HG03432 (cell line): ENCODE data around the gene PTPN23.
A peak's percentile ranks its signal among the peaks of the same experiment; 100 is the strongest.

Source experiments
- ATAC-seq: cut with Tn5 transposase; IDR thresholded peaks from one replicate; pipeline ENCODE4 v1.9.1; 2021; ENCODE audit warnings: mild to moderate bottlenecking, moderate library complexity; ENCODE audit not compliant: unreplicated experiment

PTPN23 gene

DNA sequence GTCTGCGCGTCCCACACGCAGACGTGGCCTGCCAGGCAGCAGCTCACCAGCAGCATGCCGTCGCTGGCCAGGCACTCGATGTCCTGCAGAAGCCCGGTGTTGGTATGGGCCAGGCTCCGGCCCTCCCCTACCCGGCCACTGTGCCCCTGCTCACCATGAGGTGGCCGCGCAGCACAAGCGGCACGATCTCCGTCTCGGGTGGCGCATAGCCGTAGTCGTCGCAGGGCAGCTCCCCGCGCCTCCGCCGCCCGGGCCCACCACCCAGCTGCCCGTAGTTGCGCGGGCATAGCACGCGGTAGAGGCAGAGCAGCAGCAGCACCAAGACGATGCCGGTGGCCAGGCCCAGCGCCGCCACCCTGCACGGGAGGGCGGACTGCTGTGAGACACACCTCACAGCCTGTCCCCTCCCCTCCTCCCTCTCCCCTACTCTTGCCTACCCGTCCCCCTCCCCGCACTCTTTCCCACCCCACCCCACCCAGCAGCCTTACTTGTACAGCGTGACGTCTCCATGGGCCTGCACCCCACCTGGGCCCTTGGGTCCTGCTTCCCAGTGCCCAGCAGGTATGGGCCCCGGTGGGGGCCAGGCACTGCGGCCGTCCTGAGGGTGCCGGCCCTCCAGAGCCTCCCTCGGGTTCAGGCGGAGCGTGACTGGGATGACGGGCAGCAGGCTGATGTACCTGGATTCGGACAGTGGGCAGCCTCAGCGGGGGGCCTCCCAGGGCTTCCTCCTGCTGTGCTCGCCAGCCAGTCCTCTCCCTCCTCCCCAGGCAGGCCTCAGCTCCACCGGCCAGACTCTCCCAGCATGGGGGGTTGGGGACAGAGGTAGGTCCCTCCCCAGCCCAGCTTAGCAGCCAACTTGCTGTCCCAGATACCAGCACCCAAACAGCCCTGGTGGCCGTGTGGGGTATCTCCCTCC is 37.6 kb downstream of the PTPN23 start:
- ATAC-seq: no peak

GRCh38 chr3:47419083-47420043 is 38.5 kb downstream of the PTPN23 start:
- ATAC-seq: no peak

DNA sequence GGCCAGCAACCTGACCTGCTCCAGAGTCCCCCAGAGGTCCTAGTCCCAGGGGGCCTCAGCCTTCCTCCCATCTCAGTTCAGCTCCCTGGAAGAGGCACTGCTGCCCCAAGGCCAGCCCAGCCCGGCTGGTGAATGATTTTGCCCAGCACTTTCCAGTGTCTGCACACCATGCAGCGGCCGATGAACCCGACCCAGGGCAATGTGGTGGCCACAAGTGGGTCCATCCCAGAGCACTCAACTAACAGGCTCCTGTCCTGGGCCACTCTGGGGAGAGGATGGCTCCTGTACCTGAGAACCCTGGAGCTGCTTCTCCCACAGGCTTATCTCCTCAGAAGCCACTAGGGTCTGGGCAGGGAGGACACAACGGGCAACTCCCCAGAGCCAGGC is 39.2 kb downstream of the PTPN23 start:
- no peak for ATAC-seq

DNA sequence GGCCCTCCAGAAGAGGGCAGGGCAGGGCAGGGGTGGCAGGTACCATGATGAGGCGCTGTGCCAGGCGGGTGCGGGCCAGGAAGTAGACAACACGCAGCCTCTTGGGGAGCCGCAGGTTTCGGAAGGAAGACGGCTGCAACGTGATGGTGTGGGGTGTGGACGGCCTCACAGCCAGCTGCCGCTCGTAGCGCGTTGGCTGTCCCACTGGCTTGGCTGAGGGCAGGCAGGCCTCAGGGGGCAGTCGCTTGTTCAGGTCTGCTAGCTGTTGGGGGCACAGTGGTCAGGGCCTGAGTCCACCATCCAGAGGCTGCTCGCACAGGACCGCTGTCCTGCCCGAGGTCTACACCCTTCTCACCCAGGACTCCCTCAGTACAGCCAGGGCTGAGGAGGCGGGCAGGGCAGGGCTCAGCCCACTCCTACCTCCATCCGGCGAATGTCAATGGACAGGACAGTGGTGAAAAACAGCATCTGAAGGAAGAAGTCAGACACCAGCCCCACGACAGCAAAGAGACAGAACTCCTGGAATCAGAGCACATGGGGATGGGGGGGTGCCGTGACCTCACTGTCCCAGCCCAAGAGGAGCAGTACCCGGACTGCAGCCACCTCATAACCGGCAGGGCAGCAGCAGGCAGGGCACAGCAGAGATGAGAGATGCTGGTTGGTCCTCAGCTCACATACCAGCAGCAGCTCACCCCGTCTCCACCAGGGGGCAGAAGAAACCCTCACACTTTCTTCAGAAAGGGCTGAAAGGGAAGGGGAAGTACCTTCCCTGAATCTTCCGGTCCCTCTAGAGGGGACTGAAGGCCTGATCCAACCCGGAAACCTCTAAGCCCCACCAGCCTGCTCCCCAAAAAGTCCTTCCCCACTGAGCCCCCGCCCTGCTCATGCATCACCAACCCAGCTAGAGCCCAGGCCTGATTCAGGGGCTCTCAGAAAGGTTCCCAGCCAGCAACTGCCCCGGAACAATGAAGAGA is 40.0 kb downstream of the PTPN23 start:
- ATAC-seq: peak; percentile 75

DNA sequence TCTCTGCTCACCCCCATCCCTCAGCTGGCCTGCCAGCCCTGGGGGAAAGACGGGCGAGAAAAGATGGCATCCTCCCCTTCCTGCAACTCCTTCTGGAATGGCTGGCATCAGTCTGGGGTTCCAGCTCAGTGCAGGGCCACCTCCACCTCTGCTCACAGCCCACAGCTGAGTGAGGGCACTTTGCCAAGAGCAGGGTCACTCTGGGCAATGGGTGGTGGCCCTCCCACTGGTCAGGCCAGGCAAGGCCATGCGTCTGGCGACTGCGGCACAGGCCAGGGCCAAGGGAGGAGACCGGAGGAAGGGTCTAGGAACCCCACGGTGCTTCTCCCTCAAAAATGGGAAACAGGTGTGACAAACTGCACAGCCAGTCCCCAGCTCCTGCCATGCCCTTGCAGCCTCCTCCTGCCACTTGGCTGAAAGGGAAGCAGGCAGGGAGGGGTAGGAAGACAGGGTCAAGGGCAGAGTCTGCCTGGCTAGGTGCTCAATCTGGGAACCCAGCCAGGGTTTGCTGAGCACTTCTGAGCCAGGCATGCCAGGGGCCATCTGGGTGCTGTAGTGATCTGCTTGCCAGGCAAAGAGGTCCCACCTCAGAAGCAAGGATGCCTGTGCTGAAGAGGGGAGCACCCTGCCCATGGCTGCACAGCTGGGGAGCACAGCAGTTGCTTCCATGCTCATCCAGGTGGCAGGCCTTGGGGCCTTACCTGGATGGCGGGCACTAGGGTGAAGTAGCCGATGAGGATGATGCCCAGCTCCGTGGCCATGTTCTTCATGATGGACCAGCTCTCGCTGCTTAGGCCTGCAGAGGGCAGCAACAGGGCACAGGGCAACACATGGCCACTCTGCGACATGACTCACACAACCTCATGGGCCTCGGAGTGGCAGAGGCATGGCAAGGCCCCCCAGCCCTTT is 41.2 kb downstream of the PTPN23 start:
- ATAC-seq: no peak

DNA sequence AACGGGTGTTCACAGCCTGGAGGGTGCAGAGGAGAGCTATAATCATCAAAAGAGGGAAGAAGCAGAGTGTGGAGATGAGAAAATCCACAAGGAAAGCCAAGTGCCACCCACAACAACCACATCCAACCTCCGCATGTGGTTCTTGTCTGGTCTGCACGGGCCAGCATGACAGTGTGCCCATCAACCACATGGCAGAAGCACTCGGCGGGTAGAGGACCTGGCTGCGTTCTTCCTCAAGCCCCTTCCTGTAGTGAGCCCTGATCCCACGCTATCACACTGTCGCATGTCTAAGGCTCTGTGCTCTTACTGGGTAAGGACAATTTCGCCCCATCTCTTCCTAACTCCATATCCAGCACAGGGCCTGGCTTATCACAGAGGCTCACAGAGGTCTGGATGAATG is 41.9 kb downstream of the PTPN23 start:
- no peak for ATAC-seq

- no peak for ATAC-seq
Observed at GRCh38 chr3:47423548-47424145, 42.8 kb downstream of the PTPN23 start.

GRCh38 chr3:47424434-47425382 is 43.9 kb downstream of the PTPN23 start:
- no peak for ATAC-seq

DNA sequence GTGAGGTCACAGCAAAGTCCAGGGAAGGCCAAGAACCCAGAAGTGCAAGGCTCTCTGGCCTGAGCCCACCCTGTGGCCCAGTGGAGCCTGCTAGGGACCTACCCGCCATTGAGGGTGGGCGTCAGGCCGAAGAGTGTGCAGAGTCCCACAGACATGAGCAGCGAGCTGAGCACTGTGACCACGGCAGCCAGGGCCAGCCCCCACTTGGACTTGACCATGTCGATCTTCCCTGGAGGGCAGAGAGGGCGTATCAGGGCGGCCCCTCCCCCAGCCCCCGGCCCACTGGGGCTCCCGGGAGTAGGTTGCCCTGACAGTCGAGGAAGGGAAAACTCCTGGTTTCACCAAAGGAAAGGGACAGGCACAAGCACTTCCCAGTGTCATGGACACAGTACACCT is 44.6 kb downstream of the PTPN23 start:
- no peak for ATAC-seq

DNA sequence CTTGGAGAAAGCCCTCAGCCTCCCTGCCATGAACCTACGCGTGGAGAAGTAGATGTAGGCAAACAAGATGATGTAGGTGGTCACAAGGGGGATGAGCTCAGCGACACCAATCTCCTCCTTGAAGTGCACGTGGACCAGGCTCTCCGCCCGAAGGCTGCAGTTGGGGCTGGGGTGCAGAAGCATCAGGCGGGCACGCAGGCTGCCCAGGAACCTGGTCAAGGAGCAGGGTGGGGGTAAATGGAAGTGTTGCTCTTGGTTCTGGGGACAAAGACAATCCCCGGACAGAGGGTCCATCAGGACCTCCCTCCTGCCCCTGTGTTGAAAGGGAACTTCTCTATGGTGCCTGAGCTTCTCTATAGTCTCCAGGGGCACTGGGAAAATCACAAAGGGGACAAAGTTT is 45.1 kb downstream of the PTPN23 start:
- no peak for ATAC-seq

DNA sequence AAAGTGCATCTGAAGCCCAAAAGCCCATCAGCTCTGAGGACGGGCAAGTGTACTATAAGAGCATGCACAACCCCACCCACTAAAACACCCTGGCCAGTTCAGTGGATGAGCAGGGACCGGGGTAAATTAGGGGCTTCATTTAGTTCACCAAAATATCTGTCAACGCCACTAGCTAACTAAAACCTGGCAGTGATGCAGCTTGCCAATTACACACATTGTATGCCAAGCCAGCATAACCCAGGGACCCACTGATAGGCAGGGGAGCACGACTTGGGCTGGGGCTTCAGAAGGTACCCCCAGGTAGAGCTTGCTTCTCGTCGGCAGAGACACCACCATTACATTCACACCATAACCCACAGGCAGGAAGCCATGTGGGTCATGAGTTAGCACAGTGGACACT is 47.0 kb downstream of the PTPN23 start:
- ATAC-seq: no peak

GRCh38 chr3:47428662-47429061 is 47.8 kb downstream of the PTPN23 start:
- no peak for ATAC-seq

GRCh38 chr3:47429476-47430270 is 48.9 kb downstream of the PTPN23 start:
- no peak for ATAC-seq

- no peak for ATAC-seq
Observed at GRCh38 chr3:47430606-47431005, 49.8 kb downstream of the PTPN23 start.

DNA sequence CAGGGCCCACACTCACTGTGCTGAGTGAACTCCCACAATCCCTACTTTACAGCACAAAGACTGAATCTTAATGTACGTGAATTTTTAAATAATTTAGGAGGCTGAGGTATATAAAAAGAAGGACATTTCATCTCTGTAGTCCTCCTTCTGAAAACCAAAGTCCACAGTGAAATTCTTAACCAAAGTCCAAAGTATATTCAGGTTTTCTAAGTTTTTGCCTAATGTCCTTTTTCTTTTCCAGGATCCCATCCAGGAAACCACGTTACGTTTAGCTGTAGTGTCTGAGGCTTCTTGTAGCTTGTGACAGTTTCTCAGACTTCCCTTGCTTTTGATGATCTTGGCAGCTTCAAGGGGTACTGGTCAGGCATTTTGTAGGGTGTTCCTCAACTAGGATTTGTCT is 50.4 kb downstream of the PTPN23 start:
- ATAC-seq: no peak

GRCh38 chr3:47432673-47433072 is 51.9 kb downstream of the PTPN23 start:
- no peak for ATAC-seq

- ATAC-seq: no peak
Observed at GRCh38 chr3:47433796-47434195, 53.0 kb downstream of the PTPN23 start.
